K562 (cell line): ENCODE data around the gene NR2C2AP. TPM values are rescaled to one million over a fixed set of nuclear protein-coding genes. Genes with fewer than 3 reads are reported as not detected.

Experiments
- ATAC-seq: fragments of 200-7000 bp; cut with Tn5 transposase; 3 replicates; pipeline ENCODE4 v1.9.1; 2020; ENCODE audit warnings: moderate library complexity
- BruUV-seq: library from RNA; stranded (reverse); fragments of 400-500 nt; replicated peaks from 2 replicates; lab custom pipeline; 2021; lab: Mats Ljungman, UMichigan
- CTCF ChIA-PET: fragments of 300-600 bp; formaldehyde crosslinking; extraction: SDS; loops from one replicate; lab custom pipeline; 2021; ENCODE audit warnings: low intra/inter-chr PET ratio; lab: Yijun Ruan, JAX
- POLR2A ChIA-PET: fragments of 300-600, 350-650 bp; sonication (Branson Sonifier 250); formaldehyde crosslinking; extraction: SDS; loops from one replicate; lab custom pipeline; 2021; ENCODE audit warnings: antibody characterized with exemption, inconsistent platforms; lab: Yijun Ruan, JAX
- DNase-seq, 4 experiments: peaks; one replicate each; pipeline versions ENCODE4 v3.0.0 to v3.0.0-alpha.2; 2011 to 2018; ENCODE audit warnings: low spot score in 3 of 4, mixed read lengths in 3 of 4; ENCODE audit errors: extremely low read depth in 1 of 4
- FAIRE-seq: peaks from 2 replicates; lab custom pipeline; 2011; peaks lifted over from hg19 to GRCh38; lab: Jason Lieb, UNC
- H2AFZ ChIP-seq: 2 replicates; pipeline ENCODE4 v1.6.0; 2011; ENCODE audit warnings: low read depth, low read length, control low read depth, inconsistent platforms
- H3K27ac ChIP-seq: fragments of 200-600 bp; 3 replicates; pipeline ENCODE4 v1.8.0; 2011; ENCODE audit warnings: low read depth, mild to moderate bottlenecking, control low read depth, inconsistent platforms, low read length, moderate library complexity, mixed read lengths; ENCODE audit errors: extremely low read depth
- H3K27me3 ChIP-seq, 2 experiments: fragments of 300-600 bp in 1 of 2; 2 replicates in 1 of 2; 3 replicates in 1 of 2; pipeline versions ENCODE4 v1.6.0 to v1.8.0; 2011; ENCODE audit warnings: inconsistent platforms in 2 of 2, low read length in 2 of 2, mild to moderate bottlenecking in 1 of 2, mixed read lengths in 1 of 2, moderate library complexity in 1 of 2; ENCODE audit not compliant: control insufficient read depth in 2 of 2, insufficient read depth in 2 of 2
- H3K36me3 ChIP-seq: fragments of 300-600 bp; 3 replicates; pipeline ENCODE4 v1.8.0; 2011; ENCODE audit warnings: mild to moderate bottlenecking, low read length, inconsistent platforms; ENCODE audit not compliant: control insufficient read depth, insufficient read depth
- H3K4me1 ChIP-seq, 2 experiments: fragments of 200-600 bp in 1 of 2; replicated peaks in 1 of 2; 2 replicates in 1 of 2; 3 replicates in 1 of 2; pipeline versions ENCODE4 v1.5.1 to v1.8.0; 2011; ENCODE audit warnings: inconsistent platforms in 2 of 2, low read length in 2 of 2, mild to moderate bottlenecking in 1 of 2, mixed read lengths in 1 of 2, moderate library complexity in 1 of 2; ENCODE audit not compliant: control insufficient read depth in 2 of 2, insufficient read depth in 2 of 2
- H3K4me2 ChIP-seq: 2 replicates; pipeline ENCODE4 v1.6.1; 2011; ENCODE audit warnings: low read length, control low read depth, inconsistent platforms, mixed read lengths; ENCODE audit not compliant: insufficient read depth
- H3K4me3 ChIP-seq: fragments of 200-600 bp; sonication (generic), shearing (Covaris generic); 2 replicates; pipeline ENCODE4 v1.5.1; 2016; ENCODE audit warnings: control low read depth, inconsistent platforms
- H3K79me2 ChIP-seq: fragments of 200-600 bp; 3 replicates; pipeline ENCODE4 v1.8.0; 2011; ENCODE audit warnings: low read length, inconsistent platforms; ENCODE audit not compliant: control insufficient read depth, insufficient read depth
- H3K9ac ChIP-seq, 2 experiments: 2 replicates each; pipeline versions ENCODE4 v1.6.0 to v1.6.1; 2011; ENCODE audit warnings: low read depth in 2 of 2, low read length in 2 of 2, control low read depth in 1 of 2, inconsistent platforms in 1 of 2, mild to moderate bottlenecking in 1 of 2, mixed read lengths in 1 of 2; ENCODE audit not compliant: insufficient read depth in 1 of 2
- H3K9me1 ChIP-seq: one replicate; pipeline ENCODE4 v1.6.0; 2011; ENCODE audit warnings: inconsistent platforms, mild to moderate bottlenecking, low read length, moderate library complexity; ENCODE audit not compliant: control insufficient read depth, insufficient read depth
- H3K9me3 ChIP-seq: replicated peaks from 2 replicates; pipeline ENCODE4 v1.5.1; 2011; ENCODE audit warnings: low read depth, low read length, inconsistent platforms; ENCODE audit not compliant: control insufficient read depth, insufficient read depth
- H4K20me1 ChIP-seq: replicated peaks from 2 replicates; pipeline ENCODE4 v1.6.1; 2011; ENCODE audit warnings: low read length, inconsistent platforms, mixed read lengths; ENCODE audit not compliant: control insufficient read depth, insufficient read depth
- CXXC5 ChIP-seq: fragments of 250-450 bp; sonication (Bioruptor Pico); IDR thresholded peaks from 2 replicates; pipeline ENCODE4 v1.8.0; 2022; ENCODE audit warnings: inconsistent platforms, mild to moderate bottlenecking, moderate library complexity
- GABPB1 ChIP-seq: sonication (generic); formaldehyde crosslinking; IDR thresholded peaks from 2 replicates; pipeline ENCODE4 v1.8.0; 2022; ENCODE audit warnings: mild to moderate bottlenecking, missing genetic modification reagents
- ID3 ChIP-seq, 2 experiments: fragments of 250-450 bp in 1 of 2; fragments of 450-650 bp in 1 of 2; sonication (Bioruptor Pico) in 1 of 2; IDR thresholded peaks; 2 replicates each; pipeline versions ENCODE4 v1.6.1 to v1.8.0; 2016 to 2021; ENCODE audit warnings: mild to moderate bottlenecking in 2 of 2, moderate library complexity in 2 of 2, missing compliant biosample characterization in 1 of 2, missing genetic modification characterization in 1 of 2
- PHF8 ChIP-seq: fragments of 200-600 bp; sonication (generic); IDR thresholded peaks from 2 replicates; pipeline ENCODE4 v1.6.1; 2012; ENCODE audit warnings: mixed run types, mild to moderate bottlenecking, inconsistent platforms, low read length, moderate library complexity, borderline replicate concordance
- RFX5 ChIP-seq: IDR thresholded peaks from 2 replicates; pipeline ENCODE4 v1.6.1; 2011; ENCODE audit warnings: low read depth, mild to moderate bottlenecking, improper control_type of control experiment, low read length
- ZHX1 ChIP-seq: fragments of 150-350 bp; conservative IDR thresholded peaks from 2 replicates; pipeline ENCODE4 v1.6.1; 2014; ENCODE audit warnings: low read length
- WGBS: fragments of 100-300 bp; shearing (Covaris generic); methylation state at CpG from one replicate; pipeline ENCODE4 v1.1.6; 2016; ENCODE audit warnings: low coverage, mixed read lengths; ENCODE audit not compliant: insufficient coverage; ENCODE audit errors: missing lambda C conversion rate; 5-methylcytosine and 5-hydroxymethylcytosine counted together
- in situ Hi-C: fragments of 300-500 bp; cut with MboI; formaldehyde crosslinking; loops from 4 replicates; pipeline ENCODE4 v1.15.0; 2018; ENCODE audit warnings: inconsistent platforms, mixed read lengths
- intact Hi-C: fragments of 100-400 bp; cut with micrococcal nuclease; formaldehyde crosslinking; loops from 2 replicates; pipeline ENCODE4 v1.14.2; 2022
- polyA plus RNA-seq, 8 experiments: library from polyadenylated mRNA; depleted of rRNA in 4 of 8; stranded (reverse) in 5 of 8; unstranded in 3 of 8; fragments of >200 nt; fragmentation: Nextera tagmentation in 2 of 8; fragmentation: Illumina TruSeq in 1 of 8; extraction: Ambion mirVana in 2 of 8; extraction: Trizol in 1 of 8; gene quantifications; 2 replicates each; pipeline versions ENCODE4 v1.2.1 to v1.2.3, GENCODE V29; 2011 to 2014; ENCODE audit warnings: inconsistent platforms in 1 of 8, missing spikeins in 1 of 8
- total RNA-seq, 7 experiments: library from RNA; depleted of rRNA in 6 of 7; stranded (reverse); fragments of >200 nt in 6 of 7; fragmentation: Illumina TruSeq in 2 of 7; extraction: Trizol in 2 of 7; gene quantifications; 2 replicates each; pipeline versions ENCODE4 v1.2.1 to v1.2.3, GENCODE V29; 2011 to 2021; ENCODE audit warnings: low replicate concordance in 1 of 7
- TF ChIP-seq, protein P1 (sequence below): fragments of 250-450 bp; sonication (Bioruptor Pico); IDR thresholded peaks from 2 replicates; pipeline ENCODE4 v1.8.0; 2021; ENCODE audit warnings: borderline replicate concordance, mild to moderate bottlenecking, moderate library complexity; ENCODE audit not compliant: poor library complexity, severe bottlenecking
- TF ChIP-seq, protein P2 (sequence below), 3 experiments: fragments of 200-800 bp in 1 of 3; fragments of 250-450 bp in 1 of 3; fragments of 450-650 bp in 1 of 3; sonication (Bioruptor Pico) in 1 of 3; sonication (Bioruptor generic) in 1 of 3; formaldehyde crosslinking in 1 of 3; IDR thresholded peaks; 2 replicates each; pipeline versions ENCODE4 v1.6.1 to v1.8.0; 2016 to 2022; ENCODE audit warnings: mild to moderate bottlenecking in 2 of 3, missing genetic modification characterization in 2 of 3, missing compliant biosample characterization in 1 of 3, moderate library complexity in 1 of 3

NR2C2AP gene
- total and polyA plus RNA-seq, 9 of the 15 experiments (the other 6 are each of a cell fraction or from before 2014, with no cell fraction given), result 23.7 to 77.4 (median 32.4) TPM

- DNase-seq, result no peak
- ChIA-PET CTCF (no interaction called here), POLR2A (interaction anchor here (1.0 kb wide), 1 partner anchor 13 kb away, joined by 3 read pairs; no protein-coding TSS in a partner anchor)
- no peak overlapping the region; a peak in 1 of 4 replicates for H3K9ac ChIP-seq
- no peak overlapping the region for H3K4me3 ChIP-seq
- no peak overlapping the region for H3K4me2 ChIP-seq
- no TSS peak for BruUV-seq
- FAIRE-seq, result no peak
- H3K27me3 ChIP-seq, result peaks cover 9 to 31% of the 10 kb centered on the region in 2 experiments; a peak in 4 of 5 replicates
- intact Hi-C loops, result no loop called here
- H3K9me3 ChIP-seq, result peaks cover 2% of the 10 kb centered on the region
- no peaks in the 10 kb centered on the region for H3K79me2 ChIP-seq
- 5% methylated on average over 20 of the region's 21 CpGs for WGBS
- H2AFZ ChIP-seq, result no peak overlapping the region
- H3K36me3 ChIP-seq, result no peaks in the 10 kb centered on the region
- no peak for TF ChIP-seq ZHX1
- no peak for TF ChIP-seq ID3 (CRISPR knock-in tag; IDR thresholded peaks at IDR 0.05)
- no peak for TF ChIP-seq ID3 (tag; IDR thresholded peaks at IDR 0.05)
- TF ChIP-seq, protein P1, sequence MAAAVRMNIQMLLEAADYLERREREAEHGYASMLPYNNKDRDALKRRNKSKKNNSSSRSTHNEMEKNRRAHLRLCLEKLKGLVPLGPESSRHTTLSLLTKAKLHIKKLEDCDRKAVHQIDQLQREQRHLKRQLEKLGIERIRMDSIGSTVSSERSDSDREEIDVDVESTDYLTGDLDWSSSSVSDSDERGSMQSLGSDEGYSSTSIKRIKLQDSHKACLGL (CRISPR knock-in tag), result no peak
- no peak for TF ChIP-seq GABPB1 (CRISPR knock-in tag)
- TF ChIP-seq CXXC5 (CRISPR knock-in tag), result no peak
- TF ChIP-seq RFX5, result no peak
- no peak for TF ChIP-seq PHF8
- TF ChIP-seq, protein P2, sequence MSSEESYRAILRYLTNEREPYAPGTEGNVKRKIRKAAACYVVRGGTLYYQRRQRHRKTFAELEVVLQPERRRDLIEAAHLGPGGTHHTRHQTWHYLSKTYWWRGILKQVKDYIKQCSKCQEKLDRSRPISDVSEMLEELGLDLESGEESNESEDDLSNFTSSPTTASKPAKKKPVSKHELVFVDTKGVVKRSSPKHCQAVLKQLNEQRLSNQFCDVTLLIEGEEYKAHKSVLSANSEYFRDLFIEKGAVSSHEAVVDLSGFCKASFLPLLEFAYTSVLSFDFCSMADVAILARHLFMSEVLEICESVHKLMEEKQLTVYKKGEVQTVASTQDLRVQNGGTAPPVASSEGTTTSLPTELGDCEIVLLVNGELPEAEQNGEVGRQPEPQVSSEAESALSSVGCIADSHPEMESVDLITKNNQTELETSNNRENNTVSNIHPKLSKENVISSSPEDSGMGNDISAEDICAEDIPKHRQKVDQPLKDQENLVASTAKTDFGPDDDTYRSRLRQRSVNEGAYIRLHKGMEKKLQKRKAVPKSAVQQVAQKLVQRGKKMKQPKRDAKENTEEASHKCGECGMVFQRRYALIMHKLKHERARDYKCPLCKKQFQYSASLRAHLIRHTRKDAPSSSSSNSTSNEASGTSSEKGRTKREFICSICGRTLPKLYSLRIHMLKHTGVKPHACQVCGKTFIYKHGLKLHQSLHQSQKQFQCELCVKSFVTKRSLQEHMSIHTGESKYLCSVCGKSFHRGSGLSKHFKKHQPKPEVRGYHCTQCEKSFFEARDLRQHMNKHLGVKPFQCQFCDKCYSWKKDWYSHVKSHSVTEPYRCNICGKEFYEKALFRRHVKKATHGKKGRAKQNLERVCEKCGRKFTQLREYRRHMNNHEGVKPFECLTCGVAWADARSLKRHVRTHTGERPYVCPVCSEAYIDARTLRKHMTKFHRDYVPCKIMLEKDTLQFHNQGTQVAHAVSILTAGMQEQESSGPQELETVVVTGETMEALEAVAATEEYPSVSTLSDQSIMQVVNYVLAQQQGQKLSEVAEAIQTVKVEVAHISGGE (CRISPR knock-in tag; IDR thresholded peaks at IDR 0.05), result no peak
- no peak for ATAC-seq
- in situ Hi-C loops, result no loop called here
- peaks cover 0 to 8% of the 10 kb centered on the region in 2 experiments; a peak in 1 of 5 replicates for H3K4me1 ChIP-seq
- H3K9me1 ChIP-seq, result peaks cover under 1% of the 10 kb centered on the region
- no peaks in the 10 kb centered on the region; the same call in 1 of the 2 replicates for H4K20me1 ChIP-seq
- H3K27ac ChIP-seq, result no peak overlapping the region
Observed at GRCh38 chr19:19218911-19219310, 15.7 kb upstream of the NR2C2AP start.
